Neural crest cell (in vitro differentiated cells): ENCODE measurements around the gene RDH5. TPM values are rescaled to one million over a fixed set of nuclear protein-coding genes. Genes with fewer than 3 reads are reported as not detected.

Source experiments
- DNase-seq: peaks from one replicate; pipeline ENCODE4 v3.0.0; 2021; ENCODE audit warnings: low read depth, mixed read lengths, low spot score
- H3K27ac Mint-ChIP-seq: one replicate; pipeline ENCODE4 v1.8.0; 2021; ENCODE audit warnings: mild to moderate bottlenecking, mixed read lengths; ENCODE audit not compliant: unreplicated experiment
- H3K27me3 Mint-ChIP-seq: 2 replicates; pipeline ENCODE4 v1.8.0; 2021; ENCODE audit warnings: low read depth, mild to moderate bottlenecking, mixed read lengths
- H3K36me3 Mint-ChIP-seq: 2 replicates; pipeline ENCODE4 v1.8.0; 2021; ENCODE audit warnings: low read depth, mild to moderate bottlenecking, mixed read lengths
- H3K4me1 Mint-ChIP-seq: 2 replicates; pipeline ENCODE4 v1.8.0; 2021; ENCODE audit warnings: mixed read lengths
- H3K4me3 Mint-ChIP-seq: one replicate; pipeline ENCODE4 v1.8.0; 2021; ENCODE audit warnings: mild to moderate bottlenecking, mixed read lengths
- H3K9me3 Mint-ChIP-seq: 2 replicates; pipeline ENCODE4 v1.8.0; 2021; ENCODE audit warnings: mixed read lengths
- CTCF ChIP-seq: fragments of 200-600 bp; sonication (generic); conservative IDR thresholded peaks from 2 replicates; pipeline ENCODE4 v1.5.0; 2021; ENCODE audit warnings: antibody characterized with exemption, mild to moderate bottlenecking
- total RNA-seq: library from RNA; stranded (reverse); gene quantifications from 2 replicates; pipeline ENCODE4 v1.2.1, GENCODE V29; 2021

RDH5 gene
- total RNA-seq, 1 donor from 2014 or later, result 14.2 TPM

GRCh38 chr12:55716582-55716957, 3.6 kb upstream of the RDH5 start:
- peak overlapping the region; percentile 94 for H3K4me3 Mint-ChIP-seq
- H3K9me3 Mint-ChIP-seq, result no peaks in the 10 kb centered on the region
- H3K27ac Mint-ChIP-seq, result peak overlapping the region; percentile 87
- no peaks in the 10 kb centered on the region for H3K36me3 Mint-ChIP-seq
- no peak for DNase-seq
- peaks cover 31% of the 10 kb centered on the region for H3K27me3 Mint-ChIP-seq
- TF ChIP-seq CTCF, result no peak
- H3K4me1 Mint-ChIP-seq, result peaks cover 41% of the 10 kb centered on the region

GRCh38 chr12:55717011-55718007, 2.9 kb upstream of the RDH5 start:
- peaks cover 41% of the 10 kb centered on the region for H3K4me1 Mint-ChIP-seq
- peak overlapping the region; percentile 94 for H3K4me3 Mint-ChIP-seq
- H3K9me3 Mint-ChIP-seq, result no peaks in the 10 kb centered on the region
- no peak for TF ChIP-seq CTCF
- peak overlapping the region; percentile 92 for H3K27ac Mint-ChIP-seq
- H3K27me3 Mint-ChIP-seq, result peaks cover 24% of the 10 kb centered on the region
- no peak for DNase-seq
- H3K36me3 Mint-ChIP-seq, result no peaks in the 10 kb centered on the region

GRCh38 chr12:55718015-55718414, 2.2 kb upstream of the RDH5 start:
- no peak for TF ChIP-seq CTCF
- H3K4me3 Mint-ChIP-seq, result peak overlapping the region; percentile 94
- no peaks in the 10 kb centered on the region for H3K36me3 Mint-ChIP-seq
- peak overlapping the region; percentile 92 for H3K27ac Mint-ChIP-seq
- H3K9me3 Mint-ChIP-seq, result no peaks in the 10 kb centered on the region
- H3K27me3 Mint-ChIP-seq, result peaks cover 17% of the 10 kb centered on the region
- H3K4me1 Mint-ChIP-seq, result peaks cover 41% of the 10 kb centered on the region
- no peak for DNase-seq

- no peak for DNase-seq
- H3K27ac Mint-ChIP-seq, result peak overlapping the region; percentile 92
- peak overlapping the region; percentile 94 for H3K4me3 Mint-ChIP-seq
- H3K4me1 Mint-ChIP-seq, result peaks cover 45% of the 10 kb centered on the region
- no peaks in the 10 kb centered on the region for H3K9me3 Mint-ChIP-seq
- peaks cover 10% of the 10 kb centered on the region for H3K27me3 Mint-ChIP-seq
- H3K36me3 Mint-ChIP-seq, result no peaks in the 10 kb centered on the region
- no peak for TF ChIP-seq CTCF
Observed at GRCh38 chr12:55718624-55719275, 1.4 kb upstream of the RDH5 start.

GRCh38 chr12:55719371-55719770, 822 bp upstream of the RDH5 start:
- H3K27ac Mint-ChIP-seq, result no peak overlapping the region
- H3K4me3 Mint-ChIP-seq, result peak overlapping the region; percentile 77
- no peaks in the 10 kb centered on the region for H3K9me3 Mint-ChIP-seq
- peaks cover 7% of the 10 kb centered on the region for H3K27me3 Mint-ChIP-seq
- peaks cover 46% of the 10 kb centered on the region for H3K4me1 Mint-ChIP-seq
- TF ChIP-seq CTCF, result no peak
- DNase-seq, result no peak
- H3K36me3 Mint-ChIP-seq, result no peaks in the 10 kb centered on the region
